Bone marrow (tissue), 2 donors: ENCODE data around the gene SLC6A11.

ENCODE experiments used
- DNase-seq, 2 donors: peaks; one replicate each; lab custom pipeline; 2025; lab: John Stamatoyannopoulos, UW

Gene SLC6A11

GRCh38 chr3:10790713-10791112, 25.3 kb upstream of the SLC6A11 start:
- no peak for DNase-seq

- DNase-seq = no peak
Measured at GRCh38 chr3:10792208-10792607, 23.8 kb upstream of the SLC6A11 start.

GRCh38 chr3:10798600-10799367, 17.2 kb upstream of the SLC6A11 start:
- DNase-seq = no peak

GRCh38 chr3:10804183-10804648, 11.8 kb upstream of the SLC6A11 start:
- no peak for DNase-seq

- no peak for DNase-seq
Measured at GRCh38 chr3:10806006-10806405, 10.0 kb upstream of the SLC6A11 start.

GRCh38 chr3:10808130-10808735, 7.8 kb upstream of the SLC6A11 start:
- no peak for DNase-seq

DNA sequence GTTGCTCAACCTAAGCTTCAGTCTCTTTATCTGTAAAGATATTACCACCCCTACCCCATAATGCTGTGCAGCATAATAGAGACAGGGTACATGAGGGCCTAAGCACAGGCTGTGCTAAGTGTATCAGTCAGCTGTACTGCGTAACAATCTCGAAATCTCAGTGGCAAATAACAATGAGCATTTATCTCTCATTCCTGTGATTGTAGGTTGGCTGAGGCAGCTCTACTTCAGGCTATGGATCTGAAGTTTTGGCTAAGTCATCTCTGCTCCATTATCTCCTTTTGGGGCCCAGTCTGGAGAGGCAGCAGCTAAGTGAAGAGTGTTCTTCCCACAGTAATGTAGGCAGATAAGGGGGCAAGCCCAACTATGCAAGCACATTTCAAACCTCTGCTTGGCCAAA, 7.1 kb upstream of the SLC6A11 start:
- DNase-seq = no peak

DNA sequence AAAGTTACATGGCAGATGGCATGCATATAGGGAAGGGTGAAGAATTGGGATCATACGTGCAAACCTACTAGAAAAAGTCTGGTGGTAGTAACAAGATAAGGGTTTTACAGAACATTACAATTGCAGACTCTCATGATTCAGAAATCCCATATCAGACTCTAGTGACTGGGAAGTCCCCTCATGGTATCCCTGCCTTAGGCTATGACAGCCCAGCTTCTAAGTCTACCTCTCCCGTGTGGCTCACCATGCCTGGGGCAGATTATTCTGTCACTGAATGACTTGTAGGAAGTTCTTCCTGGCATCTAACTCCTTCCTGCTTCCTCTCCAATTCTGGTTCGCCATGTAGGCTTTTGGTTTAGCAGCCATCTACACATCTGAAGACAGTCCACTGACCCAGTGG, 5.7 kb upstream of the SLC6A11 start:
- DNase-seq = no peak

DNA sequence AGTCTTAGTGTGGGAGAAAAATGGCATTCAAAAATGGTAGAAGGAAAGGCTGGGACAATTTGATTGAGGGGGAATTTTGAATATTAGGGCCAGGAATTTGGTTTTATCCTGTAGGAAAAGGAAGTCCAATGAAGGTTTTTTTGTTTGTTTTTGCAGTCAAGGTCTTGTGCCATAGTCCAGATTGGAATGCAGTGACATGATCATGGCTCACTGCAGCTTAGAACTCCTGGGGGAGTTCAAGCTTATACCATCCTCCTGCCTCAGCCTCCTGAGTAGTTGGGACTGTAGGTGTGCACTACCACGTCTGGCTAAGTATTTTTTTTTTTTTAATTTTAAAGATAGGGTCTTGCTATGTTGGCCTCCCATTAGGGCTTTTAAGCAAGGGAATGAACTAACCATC, 2.6 kb upstream of the SLC6A11 start:
- DNase-seq = no peak

DNA sequence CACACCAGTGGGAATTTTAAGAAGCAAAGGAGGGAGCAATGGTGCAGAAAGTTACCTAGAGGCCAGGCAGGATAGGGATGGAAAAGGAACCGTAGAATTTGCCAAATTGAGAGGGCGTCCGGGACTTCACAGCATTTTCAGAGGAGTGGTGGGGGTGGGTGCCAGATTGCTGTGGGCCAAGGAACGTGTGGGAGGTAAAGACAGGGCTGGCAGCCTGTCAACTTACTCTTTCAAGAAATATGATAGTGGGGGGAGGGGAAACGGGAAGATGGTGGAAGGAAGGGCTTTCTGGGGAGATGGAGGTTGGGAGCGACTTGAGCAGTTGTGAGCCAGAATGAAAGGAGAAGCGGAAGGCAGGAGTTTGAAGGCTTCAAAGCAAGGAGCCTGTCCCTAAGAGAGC, 1.4 kb upstream of the SLC6A11 start:
- DNase-seq = no peak

DNA sequence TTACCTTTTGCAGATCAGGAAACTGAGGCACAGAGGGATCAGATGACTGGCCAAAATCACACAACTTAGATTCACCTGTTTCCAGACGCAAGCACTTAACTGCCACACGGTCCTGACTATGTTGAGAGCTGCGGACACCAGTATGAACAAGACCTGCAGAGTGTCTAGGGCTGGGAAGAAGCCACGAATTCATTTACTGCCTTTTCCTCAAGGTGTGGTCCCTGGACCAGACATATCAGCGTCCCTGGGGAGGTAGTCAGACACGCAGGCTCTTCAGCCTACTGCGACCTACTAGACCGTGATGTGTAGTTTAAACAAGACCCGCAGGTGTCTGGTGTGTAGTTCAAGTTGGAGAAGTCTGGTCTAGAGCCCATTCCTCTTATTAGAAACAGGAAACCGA, 541 bp upstream of the SLC6A11 start:
- no peak for DNase-seq

DNA sequence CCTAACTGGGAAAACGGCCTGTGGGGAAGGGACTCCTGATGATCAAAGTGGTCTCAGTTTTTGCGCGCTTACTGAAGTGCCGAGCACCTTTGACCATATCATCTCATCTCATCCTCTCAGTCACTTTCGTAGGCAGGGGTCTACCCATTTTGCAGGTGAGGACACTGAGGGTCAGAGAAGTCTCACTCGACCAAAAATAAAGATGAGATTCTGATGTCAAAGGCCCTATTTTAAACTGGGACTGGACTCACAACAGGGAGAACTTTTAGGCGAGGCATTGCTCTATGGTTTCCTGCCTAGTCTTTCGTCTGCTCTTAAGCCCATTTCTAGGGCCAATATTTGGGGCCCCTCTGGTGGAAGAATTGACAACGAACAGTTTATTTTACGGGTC, 830 bp downstream of the SLC6A11 start:
- DNase-seq = no peak

DNA sequence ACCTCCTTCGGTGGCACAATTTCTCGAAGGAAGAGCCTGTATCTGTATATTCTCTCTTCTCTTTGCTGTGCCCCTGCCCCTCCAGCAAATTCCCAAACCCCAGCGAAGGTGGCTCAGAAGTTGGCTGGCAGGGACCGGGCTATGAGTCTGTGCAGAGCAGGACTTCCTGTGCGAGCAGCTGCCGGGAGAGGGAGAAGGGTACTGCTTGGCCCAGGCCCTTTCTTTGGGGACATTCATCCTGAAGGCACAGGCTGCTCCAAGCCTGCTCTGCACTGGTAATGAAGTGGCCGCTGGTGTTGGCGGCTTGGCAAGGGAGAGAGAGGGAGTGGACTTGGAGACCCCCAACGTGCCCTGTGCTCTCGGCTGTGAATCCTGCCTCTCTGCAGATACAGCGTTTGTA, 1.5 kb downstream of the SLC6A11 start:
- DNase-seq = no peak

DNA sequence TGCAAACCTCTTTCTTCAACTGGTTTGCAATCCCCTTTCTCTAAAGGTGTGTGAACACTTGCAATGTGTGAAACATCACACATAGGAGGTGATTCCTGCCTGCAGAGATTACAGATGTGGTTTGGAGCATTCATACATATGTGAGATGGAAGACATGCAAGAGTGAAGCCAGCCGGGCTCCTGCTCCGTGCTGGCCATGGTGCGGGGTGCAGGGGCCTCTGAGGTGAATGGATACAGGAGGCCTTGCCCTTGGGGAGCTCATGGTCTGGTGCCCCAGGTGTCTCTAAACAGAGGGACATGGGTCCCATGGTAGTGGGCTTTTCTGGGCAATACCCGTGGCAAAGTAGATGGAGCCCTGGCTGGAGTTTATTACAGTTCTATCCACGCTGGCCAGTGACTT, 6.0 kb downstream of the SLC6A11 start:
- no peak for DNase-seq

DNA sequence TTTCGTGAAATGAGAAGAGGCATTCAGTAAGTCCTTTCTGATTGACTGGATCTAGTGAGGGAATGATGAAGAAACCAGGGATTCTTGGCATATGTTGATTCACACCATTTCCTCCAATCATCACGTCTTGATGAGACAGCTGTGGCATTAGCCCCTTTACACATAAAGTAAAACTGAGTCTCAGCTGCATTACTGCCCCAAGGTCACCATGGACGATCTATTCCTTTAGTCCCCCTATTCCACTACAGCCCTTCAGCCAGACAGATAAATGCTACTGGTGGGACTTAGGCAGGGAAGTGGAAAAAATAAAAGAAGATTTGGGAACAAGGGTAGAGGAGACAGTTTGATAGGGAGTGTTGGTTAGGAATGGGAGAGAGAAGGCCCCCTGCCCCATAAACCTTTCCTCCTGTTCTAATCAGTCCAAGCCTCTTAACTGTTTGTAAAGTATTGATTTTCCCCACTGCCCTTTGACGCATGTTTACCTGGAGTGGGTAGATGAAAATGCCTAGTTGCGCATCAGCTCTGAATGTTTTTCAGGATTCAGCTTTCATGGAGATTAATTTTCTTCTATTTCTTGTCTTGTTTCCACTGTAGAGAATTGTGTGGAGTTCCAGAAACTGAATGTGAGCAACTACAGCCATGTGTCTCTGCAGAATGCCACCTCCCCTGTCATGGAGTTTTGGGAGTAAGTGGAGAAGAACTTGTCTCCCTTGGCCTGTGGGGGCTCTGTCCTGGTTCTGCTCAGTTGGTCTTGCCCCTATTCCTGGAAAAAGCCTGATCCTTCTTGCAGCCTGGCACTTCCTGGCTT, 6.9 kb downstream of the SLC6A11 start:
- DNase-seq = no peak

- DNase-seq = no peak
Measured at GRCh38 chr3:10823516-10823818, 7.4 kb downstream of the SLC6A11 start.

DNA sequence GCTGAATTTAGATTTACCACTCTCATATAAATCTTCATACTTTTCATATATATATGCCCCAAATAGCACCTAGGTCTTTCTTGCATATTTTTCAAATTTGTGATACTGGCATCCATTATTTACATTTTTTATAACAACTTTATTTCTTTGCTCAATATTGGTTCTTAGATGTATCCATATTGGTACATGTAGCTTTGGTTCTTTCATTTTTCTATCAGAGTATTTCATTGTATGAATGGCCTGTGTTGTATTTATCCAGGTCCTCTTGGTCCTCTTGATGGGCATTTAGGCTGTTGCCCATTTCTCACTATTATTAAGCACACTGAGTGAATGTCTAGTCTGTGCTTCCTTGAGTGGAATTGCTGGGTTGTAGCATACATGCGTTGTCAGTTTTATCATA, 8.4 kb downstream of the SLC6A11 start:
- DNase-seq = no peak

DNA sequence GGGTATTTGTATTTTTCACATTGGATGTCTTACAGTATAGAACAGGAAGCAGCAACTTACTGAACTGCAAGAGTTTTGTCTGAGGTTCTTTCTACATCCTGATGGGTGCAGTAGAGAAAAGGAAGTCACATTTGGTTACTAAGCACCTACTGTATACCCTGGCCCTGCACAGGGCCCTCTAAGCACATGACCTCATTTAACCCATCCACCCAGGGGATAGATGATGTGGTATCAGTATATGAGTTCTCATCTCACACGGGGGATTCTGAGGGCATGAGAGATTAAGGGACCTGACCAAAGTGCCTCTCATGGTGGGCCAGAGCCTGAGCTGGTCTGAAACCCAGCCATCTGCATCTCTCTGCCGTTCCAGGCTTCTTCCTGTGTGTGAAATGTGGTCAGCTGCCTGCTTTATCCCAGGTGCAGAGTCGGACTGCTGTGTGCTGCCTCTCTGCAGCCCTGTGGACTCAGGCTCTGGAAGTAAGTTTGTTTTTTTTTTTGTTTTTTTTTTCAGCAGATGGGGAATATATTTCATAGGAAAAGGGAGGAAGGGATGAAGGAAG, 17.9 kb downstream of the SLC6A11 start:
- no peak for DNase-seq

DNA sequence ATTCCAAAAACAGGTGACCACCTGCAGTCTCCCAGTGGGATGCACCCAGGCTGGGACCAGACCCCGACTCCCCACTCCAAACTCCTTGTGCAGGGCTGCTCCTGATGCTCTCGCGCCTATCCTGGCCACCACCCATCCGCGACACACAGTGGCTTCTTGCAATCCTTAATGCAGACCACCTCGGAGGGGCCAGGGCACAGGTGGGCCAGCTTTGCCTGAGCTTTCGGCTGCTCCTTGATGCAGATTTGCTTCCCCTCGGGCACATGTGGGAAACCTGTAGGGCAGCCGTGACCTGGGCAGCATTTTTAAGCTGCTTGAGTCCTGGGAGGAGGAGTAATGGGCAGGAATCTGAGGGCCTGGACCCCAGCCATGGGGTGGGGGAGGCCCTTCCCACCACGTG, 18.9 kb downstream of the SLC6A11 start:
- DNase-seq = no peak

GRCh38 chr3:10835406-10835805, 19.4 kb downstream of the SLC6A11 start:
- no peak for DNase-seq

- no peak for DNase-seq
Measured at GRCh38 chr3:10836676-10837075, 20.6 kb downstream of the SLC6A11 start.

DNA sequence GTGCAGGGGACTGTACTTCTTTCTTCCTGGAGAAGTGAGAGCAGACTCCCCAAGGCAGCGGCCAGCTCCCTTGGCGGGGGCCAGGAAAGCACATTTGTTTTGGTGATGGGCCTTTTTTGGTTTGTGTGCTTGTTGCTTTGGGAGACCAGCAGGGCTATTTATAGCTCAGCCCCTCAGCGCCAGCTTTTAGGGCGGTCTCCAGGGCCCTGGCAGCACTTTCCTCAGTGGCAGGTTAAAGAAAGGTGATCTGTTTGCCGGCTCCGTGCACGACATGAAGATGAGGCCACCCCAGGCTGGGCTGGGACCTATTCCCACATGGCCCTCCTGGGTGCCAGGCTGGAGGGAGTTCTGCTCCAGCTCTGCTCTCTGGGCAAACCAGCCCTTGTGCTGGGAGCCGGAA, 21.8 kb downstream of the SLC6A11 start:
- no peak for DNase-seq

DNA sequence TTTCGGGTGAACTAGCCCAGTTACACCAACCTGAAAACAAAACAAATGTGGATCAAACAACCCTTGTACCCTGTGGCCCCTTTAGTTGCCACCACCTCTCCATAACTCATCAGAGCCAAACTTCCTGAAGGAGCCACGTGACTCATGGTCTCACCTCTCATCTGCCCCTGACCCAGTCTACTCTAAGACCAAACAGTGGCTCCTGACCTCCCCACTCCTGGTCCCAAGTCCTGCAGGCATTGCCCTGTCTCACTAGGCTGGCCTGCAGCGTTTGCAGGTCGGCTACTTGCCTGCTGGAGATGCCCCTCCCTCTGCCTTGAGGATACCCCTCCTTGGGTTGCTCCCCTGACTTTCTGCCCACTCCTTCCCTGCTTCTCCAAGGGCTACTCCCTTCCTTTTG, 23.1 kb downstream of the SLC6A11 start:
- DNase-seq = no peak
